ENCODE measurements around the gene ERP29. TPM values are rescaled to one million over a fixed set of nuclear protein-coding genes. Genes with fewer than 3 reads are reported as not detected.

Gene ERP29
- total and polyA plus RNA-seq, 10 donors = 64.4 to 196 (median 92.7) TPM

DNA sequence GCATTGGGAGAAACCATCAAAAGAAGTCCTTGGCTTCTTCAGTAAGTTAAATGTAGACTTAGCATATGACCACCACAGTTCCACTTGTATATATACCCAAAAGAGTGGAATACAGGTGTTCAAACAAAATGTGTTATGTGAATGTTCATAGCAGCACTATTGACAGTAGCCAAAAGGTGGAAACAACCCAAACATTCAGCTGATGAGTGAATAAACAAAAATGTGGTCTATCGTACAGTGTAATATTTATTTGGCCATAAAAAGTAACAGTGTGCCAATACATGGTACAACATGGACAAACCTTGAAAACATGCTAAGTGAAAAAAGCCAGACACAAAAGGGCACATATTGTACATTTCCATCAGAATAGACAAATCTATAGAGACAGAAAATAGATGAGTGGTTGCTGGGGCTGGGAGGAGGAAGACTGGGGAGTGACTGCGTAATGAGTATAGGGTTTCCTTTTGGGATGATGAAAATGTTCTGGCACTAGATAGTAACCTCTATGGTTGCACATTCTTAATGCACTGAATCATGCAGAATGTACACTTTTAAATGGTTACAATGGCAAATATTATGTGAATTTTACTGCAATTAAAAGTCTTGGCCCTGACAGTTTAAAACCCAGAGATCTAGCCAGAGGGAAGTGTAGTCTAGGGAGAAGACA, 5.5 kb downstream of the ERP29 start:
- intact Hi-C loops (cut with DNase I; ENCODE audit: low total_unique reads) = loop anchor here (5.0 kb wide), 1 partner anchor 71 kb away; no protein-coding TSS in a partner anchor
- Histone ChIP-seq H3K4me1 (peaks cover 16 to 75% (median 53%) of the 10 kb centered on the region in 6 donors), H3K4me3 (no peak overlapping the region), H3K27ac (peak overlapping the region in 1 of 8 donors; percentile 12), H3K9me3 (peaks cover 0 to 4% (median 0%) of the 10 kb centered on the region in 8 donors), H3K36me3 (peaks cover 3 to 84% (median 42%) of the 10 kb centered on the region in 6 donors), H3K27me3 (replicated peaks in 1 of 7) (no peaks in the 10 kb centered on the region)
- DNase-seq = no peak
- 75 to 92% (median 83%) methylated on average over 2 of the region's 2 CpGs for WGBS, 5 donors
- no peak for TF ChIP-seq CTCF (IDR thresholded peaks at IDR 0.05 in 8 of 11, conservative IDR thresholded peaks at IDR 0.05 in 3 of 11)
- no peak for TF ChIP-seq POLR2A (IDR thresholded peaks at IDR 0.05)
- TF ChIP-seq POLR2AphosphoS5 (IDR thresholded peaks at IDR 0.05) = no peak

GRCh38 chr12:112020947-112021457, 7.8 kb downstream of the ERP29 start:
- peaks cover 2 to 95% (median 47%) of the 10 kb centered on the region in 6 donors for H3K36me3 ChIP-seq
- 89 to 92% (median 89%) methylated on average over 8 of the region's 8 CpGs for WGBS, 5 donors
- no peak for DNase-seq
- no peaks in the 10 kb centered on the region for H3K27me3 ChIP-seq (replicated peaks in 1 of 7)
- TF ChIP-seq POLR2AphosphoS5 (IDR thresholded peaks at IDR 0.05) (peak in 1 of 3 donors; percentile 11), POLR2A (IDR thresholded peaks at IDR 0.05) (no peak)
- no peak overlapping the region for H3K4me3 ChIP-seq
- H3K4me1 ChIP-seq = peaks cover 12 to 62% (median 36%) of the 10 kb centered on the region in 6 donors
- peaks cover 0 to 1% (median 0%) of the 10 kb centered on the region in 8 donors for H3K9me3 ChIP-seq
- peak overlapping the region in 1 of 8 donors; percentile 6 for H3K27ac ChIP-seq
- intact Hi-C loops (cut with DNase I; ENCODE audit: low total_unique reads) = no loop called here

DNA sequence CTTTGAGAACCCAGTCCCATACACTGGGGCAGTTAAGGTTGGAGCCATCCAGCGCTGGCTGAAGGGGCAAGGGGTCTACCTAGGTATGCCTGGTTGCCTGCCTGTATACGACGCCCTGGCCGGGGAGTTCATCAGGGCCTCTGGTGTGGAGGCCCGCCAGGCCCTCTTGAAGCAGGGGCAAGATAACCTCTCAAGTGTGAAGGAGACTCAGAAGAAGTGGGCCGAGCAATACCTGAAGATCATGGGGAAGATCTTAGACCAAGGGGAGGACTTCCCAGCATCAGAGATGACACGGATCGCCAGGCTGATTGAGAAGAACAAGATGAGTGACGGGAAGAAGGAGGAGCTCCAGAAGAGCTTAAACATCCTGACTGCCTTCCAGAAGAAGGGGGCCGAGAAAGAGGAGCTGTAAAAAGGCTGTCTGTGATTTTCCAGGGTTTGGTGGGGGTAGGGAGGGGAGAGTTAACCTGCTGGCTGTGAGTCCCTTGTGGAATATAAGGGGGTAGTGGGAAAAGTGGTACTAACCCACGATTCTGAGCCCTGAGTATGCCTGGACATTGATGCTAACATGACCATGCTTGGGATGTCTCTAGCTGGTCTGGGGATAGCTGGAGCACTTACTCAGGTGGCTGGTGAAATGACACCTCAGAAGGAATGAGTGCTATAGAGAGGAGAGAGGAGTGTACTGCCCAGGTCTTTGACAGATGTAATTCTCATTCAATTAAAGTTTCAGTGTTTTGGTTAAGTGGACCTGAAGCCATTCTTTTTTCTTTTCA, 9.2 kb downstream of the ERP29 start:
- 84 to 95% (median 90%) methylated on average over 11 of the region's 11 CpGs for WGBS, 5 donors
- intact Hi-C loops (cut with DNase I; ENCODE audit: low total_unique reads) = no loop called here
- no peak overlapping the region for H3K4me3 ChIP-seq
- peak overlapping the region in 1 of 8 donors; percentile 7 for H3K27ac ChIP-seq
- no peak for TF ChIP-seq POLR2A (IDR thresholded peaks at IDR 0.05)
- TF ChIP-seq POLR2AphosphoS5 (IDR thresholded peaks at IDR 0.05) = peak in 1 of 3 donors; percentile 22
- H3K9me3 ChIP-seq = no peaks in the 10 kb centered on the region
- H3K36me3 ChIP-seq = peaks cover 0 to 84% (median 45%) of the 10 kb centered on the region in 6 donors
- no peaks in the 10 kb centered on the region for H3K27me3 ChIP-seq (replicated peaks in 1 of 7)
- H3K4me1 ChIP-seq = peaks cover 9 to 60% (median 31%) of the 10 kb centered on the region in 6 donors
- no peak for DNase-seq

DNA sequence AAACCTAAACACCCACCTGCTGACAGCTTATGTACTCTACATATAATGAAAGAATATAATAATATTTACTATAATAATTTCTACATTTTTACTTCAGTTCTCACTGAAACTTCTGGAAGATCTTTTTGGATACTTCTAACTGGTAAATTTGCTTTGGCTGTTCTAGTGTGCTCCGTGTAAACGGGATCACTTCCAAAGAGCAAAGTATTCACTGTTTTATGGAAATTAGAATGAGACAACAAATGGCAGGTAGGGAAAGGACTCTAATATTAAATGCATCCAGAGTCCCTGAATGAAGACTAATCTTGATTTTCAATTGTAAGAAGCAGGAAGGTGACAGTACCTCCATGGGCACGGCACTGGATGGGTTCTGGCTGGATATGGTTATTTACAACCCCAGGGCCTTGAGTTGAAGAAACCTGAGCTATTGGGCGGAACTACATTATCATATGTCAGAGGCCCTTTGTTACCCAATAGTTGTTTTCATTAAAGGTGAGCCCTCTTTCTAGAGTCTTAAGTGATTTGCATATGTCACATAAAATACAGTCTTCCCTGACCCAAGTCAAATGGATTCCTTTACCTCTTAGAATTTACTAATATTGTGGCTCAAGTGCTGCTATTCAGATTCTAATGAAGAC, 10.7 kb downstream of the ERP29 start:
- no peak overlapping the region for H3K27ac ChIP-seq

More for the DNA sequence above, 10.7 kb downstream of the ERP29 start:
- intact Hi-C loops (cut with DNase I; ENCODE audit: low total_unique reads) = no loop called here
- H3K27me3 ChIP-seq (replicated peaks in 1 of 7) = no peaks in the 10 kb centered on the region
- DNase-seq = no peak
- H3K4me1 ChIP-seq = peaks cover 6 to 46% (median 18%) of the 10 kb centered on the region in 6 donors
- TF ChIP-seq POLR2AphosphoS5 (IDR thresholded peaks at IDR 0.05) (no peak), CTCF (IDR thresholded peaks at IDR 0.05 in 8 of 11, conservative IDR thresholded peaks at IDR 0.05 in 3 of 11) (no peak), POLR2A (IDR thresholded peaks at IDR 0.05) (no peak)
- H3K9me3 ChIP-seq = no peaks in the 10 kb centered on the region
- peaks cover 0 to 84% (median 49%) of the 10 kb centered on the region in 6 donors for H3K36me3 ChIP-seq
- H3K4me3 ChIP-seq = no peak overlapping the region
- 93 to 98% (median 96%) methylated on average over 4 of the region's 4 CpGs for WGBS, 5 donors

Measured in spleen (tissue), 11 donors.